ENCODE results near the gene STAT6.

STAT6 gene

GRCh38 chr12:57145460-57146059 lies 34.4 kb upstream of the STAT6 start:
- DNase-seq (ENCODE audit: low spot score), result no peak

- no peak for DNase-seq (ENCODE audit: low spot score)
These were observed 32.3 kb upstream of the STAT6 start for GRCh38 chr12:57143454-57143853.

- DNase-seq (ENCODE audit: low spot score), result no peak
These were observed 31.6 kb upstream of the STAT6 start for GRCh38 chr12:57142727-57143126.

- no peak for DNase-seq (ENCODE audit: low spot score)
These were observed 31.0 kb upstream of the STAT6 start for GRCh38 chr12:57142121-57142520.

- DNase-seq (ENCODE audit: low spot score), result no peak
These were observed 30.1 kb upstream of the STAT6 start for GRCh38 chr12:57141249-57141648.

- DNase-seq (ENCODE audit: low spot score), result no peak
These were observed 28.9 kb upstream of the STAT6 start for GRCh38 chr12:57139796-57140649.

GRCh38 chr12:57138526-57139272 lies 27.5 kb upstream of the STAT6 start:
- no peak for DNase-seq (ENCODE audit: low spot score)

- DNase-seq (ENCODE audit: low spot score), result no peak
These were observed 24.6 kb upstream of the STAT6 start for GRCh38 chr12:57135527-57136326.

- DNase-seq (ENCODE audit: low spot score), result no peak
These were observed 23.8 kb upstream of the STAT6 start for GRCh38 chr12:57134949-57135348.

GRCh38 chr12:57133916-57134315 lies 22.8 kb upstream of the STAT6 start:
- no peak for DNase-seq (ENCODE audit: low spot score)

GRCh38 chr12:57133013-57133569 lies 21.9 kb upstream of the STAT6 start:
- DNase-seq (ENCODE audit: low spot score), result no peak

GRCh38 chr12:57131896-57132744 lies 21.0 kb upstream of the STAT6 start:
- no peak for DNase-seq (ENCODE audit: low spot score)

GRCh38 chr12:57130941-57131340 lies 19.8 kb upstream of the STAT6 start:
- no peak for DNase-seq (ENCODE audit: low spot score)

GRCh38 chr12:57129889-57130288 lies 18.7 kb upstream of the STAT6 start:
- no peak for DNase-seq (ENCODE audit: low spot score)

- DNase-seq (ENCODE audit: low spot score), result no peak
These were observed 18.2 kb upstream of the STAT6 start for GRCh38 chr12:57129321-57129842.

- peak; percentile 30 for DNase-seq (ENCODE audit: low spot score)
These were observed 17.5 kb upstream of the STAT6 start for GRCh38 chr12:57128519-57129247.

- DNase-seq (ENCODE audit: low spot score), result peak; percentile 83
These were observed 16.8 kb upstream of the STAT6 start, which contains the start of gene LRP1 for GRCh38 chr12:57127726-57128518. Gene LRP1, plus strand, starts transcription at chr12:57128483. Its CDS starts 482 bp downstream, at chr12:57128965.

- DNase-seq (ENCODE audit: low spot score), result peak; percentile 88
These were observed 16.1 kb upstream of the STAT6 start for GRCh38 chr12:57127101-57127725.

Measured in SK-N-DZ (cell line).